SK-N-SH (cell line): ENCODE data around the gene ATP7B. TPM values are rescaled to one million over a fixed set of nuclear protein-coding genes. Genes with fewer than 3 reads are reported as not detected.

Experiments used
- CTCF ChIA-PET: fragments of 300-600, 350-600 bp; formaldehyde crosslinking; extraction: SDS; loops from one replicate; lab custom pipeline; 2021; lab: Yijun Ruan, JAX
- POLR2A ChIA-PET: fragments of 350-600 bp; sonication (Branson Sonifier 250); formaldehyde crosslinking; extraction: SDS; loops from one replicate; lab custom pipeline; 2020; ENCODE audit warnings: antibody characterized with exemption, inconsistent platforms; lab: Yijun Ruan, JAX
- DNase-seq: peaks from one replicate; pipeline ENCODE4 v3.0.0; 2012
- H2AFZ ChIP-seq: fragments of 200-600 bp; sonication (generic); 2 replicates; pipeline ENCODE4 v1.8.1; 2016; ENCODE audit warnings: antibody characterized with exemption, mild to moderate bottlenecking, low read depth
- H3F3A ChIP-seq: fragments of 200-600 bp; sonication (generic); replicated peaks from 2 replicates; pipeline ENCODE3; 2016; ENCODE audit warnings: antibody characterized with exemption, mild to moderate bottlenecking; ENCODE audit not compliant: insufficient read depth
- H3K27ac ChIP-seq, 2 experiments: fragments of 200-500 bp in 1 of 2; fragments of 200-600 bp in 1 of 2; sonication (Bioruptor generic) in 1 of 2; sonication (generic), shearing (Covaris generic) in 1 of 2; 2 replicates each; pipeline versions ENCODE4 v1.5.1 to v1.6.1; 2014 to 2016; ENCODE audit warnings: low read depth in 2 of 2, inconsistent platforms in 1 of 2, low read length in 1 of 2, mild to moderate bottlenecking in 1 of 2, mixed read lengths in 1 of 2
- H3K27me3 ChIP-seq: fragments of 200-600 bp; sonication (generic), shearing (Covaris generic); 2 replicates; pipeline ENCODE4 v1.6.1; 2016; ENCODE audit warnings: mixed run types; ENCODE audit not compliant: insufficient read depth
- H3K36me3 ChIP-seq, 2 experiments: fragments of 200-500 bp in 1 of 2; fragments of 200-600 bp in 1 of 2; sonication (Bioruptor generic) in 1 of 2; sonication (generic) in 1 of 2; replicated peaks in 1 of 2; 2 replicates each; pipeline versions ENCODE3 to v1.5.1; 2014 to 2016; ENCODE audit warnings: low read length in 1 of 2, mild to moderate bottlenecking in 1 of 2; ENCODE audit not compliant: insufficient read depth in 2 of 2, control insufficient read depth in 1 of 2
- H3K4me1 ChIP-seq, 2 experiments: fragments of 200-500 bp in 1 of 2; fragments of 200-600 bp in 1 of 2; sonication (Bioruptor generic) in 1 of 2; sonication (generic), shearing (Covaris generic) in 1 of 2; 2 replicates each; pipeline versions ENCODE4 v1.5.1 to v1.6.1; 2014 to 2016; ENCODE audit warnings: low read depth in 1 of 2, low read length in 1 of 2, mixed run types in 1 of 2; ENCODE audit not compliant: insufficient read depth in 2 of 2, control insufficient read depth in 1 of 2
- H3K4me2 ChIP-seq: fragments of 200-600 bp; sonication (generic), shearing (Covaris generic); 2 replicates; pipeline ENCODE4 v1.6.1; 2017; ENCODE audit warnings: mixed run types
- H3K4me3 ChIP-seq, 2 experiments: fragments of 200-500 bp in 1 of 2; fragments of 200-600 bp in 1 of 2; sonication (Bioruptor generic) in 1 of 2; sonication (generic), shearing (Covaris generic) in 1 of 2; 2 replicates each; pipeline versions ENCODE4 v1.5.1 to v1.8.1; 2014 to 2016; ENCODE audit warnings: low read depth in 2 of 2, inconsistent platforms in 1 of 2, low read length in 1 of 2, mild to moderate bottlenecking in 1 of 2, mixed read lengths in 1 of 2, moderate library complexity in 1 of 2
- H3K79me2 ChIP-seq: fragments of 200-600 bp; sonication (generic); 2 replicates; pipeline ENCODE4 v1.8.1; 2017; ENCODE audit warnings: mild to moderate bottlenecking; ENCODE audit not compliant: insufficient read depth
- H3K9ac ChIP-seq: fragments of 200-600 bp; sonication (generic); 2 replicates; pipeline ENCODE4 v1.6.1; 2017; ENCODE audit warnings: mixed run types
- H3K9me2 ChIP-seq: fragments of 200-600 bp; sonication (generic); 2 replicates; pipeline ENCODE4 v1.6.1; 2017; ENCODE audit warnings: mixed run types
- H3K9me3 ChIP-seq: fragments of 200-600 bp; sonication (generic); 2 replicates; pipeline ENCODE4 v1.6.1; 2017; ENCODE audit warnings: mixed run types, mild to moderate bottlenecking, moderate library complexity
- H4K20me1 ChIP-seq: fragments of 200-600 bp; sonication (generic); 2 replicates; pipeline ENCODE4 v1.6.1; 2017; ENCODE audit warnings: mild to moderate bottlenecking, mixed run types; ENCODE audit not compliant: insufficient read depth
- ELF1 ChIP-seq: IDR thresholded peaks from 2 replicates; pipeline ENCODE4 v1.4.0; 2012
- FOXJ3 ChIP-seq: sonication (generic); formaldehyde crosslinking; IDR thresholded peaks from 2 replicates; pipeline ENCODE4 v1.5.1; 2020; ENCODE audit warnings: mild to moderate bottlenecking, missing genetic modification reagents
- FOXM1 ChIP-seq: IDR thresholded peaks from 2 replicates; pipeline ENCODE4 v1.4.0; 2012; ENCODE audit warnings: low read depth, mild to moderate bottlenecking
- GATA2 ChIP-seq: sonication (generic); formaldehyde crosslinking; IDR thresholded peaks from 2 replicates; pipeline ENCODE4 v1.5.0; 2020; ENCODE audit warnings: mild to moderate bottlenecking, missing genetic modification reagents
- MXI1 ChIP-seq: IDR thresholded peaks from 2 replicates; pipeline ENCODE4 v1.6.1; 2012; ENCODE audit warnings: mild to moderate bottlenecking, low read depth, low read length, improper control_type of control experiment
- NFIC ChIP-seq: IDR thresholded peaks from 2 replicates; pipeline ENCODE4 v1.4.0; 2012; ENCODE audit warnings: borderline replicate concordance
- POLR2AphosphoS5 ChIP-seq: IDR thresholded peaks from 2 replicates; pipeline ENCODE4 v1.6.1; 2012; ENCODE audit warnings: low read depth, low read length
- RXRA ChIP-seq: IDR thresholded peaks from 2 replicates; pipeline ENCODE4 v1.4.0; 2012; ENCODE audit warnings: low read depth, mild to moderate bottlenecking, borderline replicate concordance
- TAF1 ChIP-seq: IDR thresholded peaks from 2 replicates; pipeline ENCODE4 v1.6.1; 2012; ENCODE audit warnings: low read depth, mild to moderate bottlenecking, low read length, moderate library complexity, borderline replicate concordance
- TCF12 ChIP-seq: IDR thresholded peaks from 2 replicates; pipeline ENCODE4 v1.4.0; 2012
- WGBS: methylation state at CpG from one replicate; pipeline ENCODE4 v1.1.6; 2017; ENCODE audit warnings: low lambda C conversion rate; 5-methylcytosine and 5-hydroxymethylcytosine counted together
- polyA plus RNA-seq, 3 experiments: library from polyadenylated mRNA; depleted of rRNA; stranded (reverse); fragments of >200 nt; gene quantifications; 2 replicates each; pipeline ENCODE4 v1.2.3, GENCODE V29; 2012
- TF ChIP-seq, protein P1 (sequence below): IDR thresholded peaks from 2 replicates; pipeline ENCODE4 v1.4.0; 2012; ENCODE audit warnings: low read depth
- TF ChIP-seq, protein P2 (sequence below): IDR thresholded peaks from 2 replicates; pipeline ENCODE4; 2012
- TF ChIP-seq, protein P3 (sequence below): fragments of 150-350 bp; IDR thresholded peaks from 2 replicates; pipeline ENCODE4 v1.6.1; 2017; ENCODE audit warnings: antibody characterized with exemption, low read length, low read depth, borderline replicate concordance
- TF ChIP-seq, protein P4 (sequence below): fragments of 200-600 bp; sonication (generic); IDR thresholded peaks from 2 replicates; pipeline ENCODE4 v1.6.1; 2017; ENCODE audit warnings: antibody characterized with exemption, mild to moderate bottlenecking, moderate library complexity
- TF ChIP-seq, protein P5 (sequence below): IDR thresholded peaks from 2 replicates; pipeline ENCODE4 v1.4.0; 2012; ENCODE audit warnings: low read depth, borderline replicate concordance
- TF ChIP-seq, protein P6 (sequence below): IDR thresholded peaks from 2 replicates; pipeline ENCODE4 v1.6.1; 2012; ENCODE audit warnings: mild to moderate bottlenecking, low read depth, low read length, moderate library complexity

ATP7B gene
- polyA plus RNA-seq, 1 of the 3 experiments (the other 2 are of a cell fraction), result 4.4 TPM

DNA sequence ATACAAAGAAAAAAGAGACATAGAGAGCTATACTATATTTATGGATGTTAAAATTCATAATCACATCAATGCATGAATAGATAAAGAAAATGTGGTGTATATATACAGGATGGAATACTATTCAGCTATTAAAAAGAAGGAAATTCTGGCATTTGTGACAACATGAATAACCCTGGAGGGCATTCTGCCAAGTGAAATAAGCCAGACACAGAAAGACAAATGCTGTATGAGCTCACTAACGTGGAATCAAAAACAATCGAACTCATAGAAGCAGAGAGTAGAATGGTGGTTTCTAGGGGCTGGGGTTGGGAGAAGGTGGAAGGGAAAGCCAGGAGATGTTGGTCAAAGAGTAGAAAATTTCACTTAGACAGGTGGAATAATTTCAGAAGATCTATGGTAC, 37.3 kb upstream of the ATP7B start:
- Histone ChIP-seq H3K9me3 (no peaks in the 10 kb centered on the region), H2AFZ (no peak overlapping the region), H3K4me2 (no peak overlapping the region), H3K36me3 (no peaks in the 10 kb centered on the region), H3K4me3 (no peak overlapping the region), H3K27me3 (no peaks in the 10 kb centered on the region), H3K9ac (no peak overlapping the region), H4K20me1 (no peaks in the 10 kb centered on the region), H3K4me1 (peaks cover 0 to under 1% of the 10 kb centered on the region in 2 experiments; a peak in 1 of 4 replicates), H3K27ac (no peak overlapping the region), H3K9me2 (no peaks in the 10 kb centered on the region), H3F3A (no peaks in the 10 kb centered on the region), H3K79me2 (no peaks in the 10 kb centered on the region)
- TF ChIP-seq POLR2AphosphoS5 (no peak), TCF12 (no peak), TAF1 (no peak), MXI1 (no peak), NFIC (no peak), ELF1 (no peak), FOXM1 (no peak), RXRA (no peak), GATA2 (no peak), FOXJ3 (no peak)
- TF ChIP-seq, protein P1, sequence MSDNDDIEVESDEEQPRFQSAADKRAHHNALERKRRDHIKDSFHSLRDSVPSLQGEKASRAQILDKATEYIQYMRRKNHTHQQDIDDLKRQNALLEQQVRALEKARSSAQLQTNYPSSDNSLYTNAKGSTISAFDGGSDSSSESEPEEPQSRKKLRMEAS, result no peak
- TF ChIP-seq, protein P2, sequence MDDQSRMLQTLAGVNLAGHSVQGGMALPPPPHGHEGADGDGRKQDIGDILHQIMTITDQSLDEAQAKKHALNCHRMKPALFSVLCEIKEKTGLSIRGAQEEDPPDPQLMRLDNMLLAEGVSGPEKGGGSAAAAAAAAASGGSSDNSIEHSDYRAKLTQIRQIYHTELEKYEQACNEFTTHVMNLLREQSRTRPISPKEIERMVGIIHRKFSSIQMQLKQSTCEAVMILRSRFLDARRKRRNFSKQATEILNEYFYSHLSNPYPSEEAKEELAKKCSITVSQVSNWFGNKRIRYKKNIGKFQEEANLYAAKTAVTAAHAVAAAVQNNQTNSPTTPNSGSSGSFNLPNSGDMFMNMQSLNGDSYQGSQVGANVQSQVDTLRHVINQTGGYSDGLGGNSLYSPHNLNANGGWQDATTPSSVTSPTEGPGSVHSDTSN, result no peak
- TF ChIP-seq, protein P3, sequence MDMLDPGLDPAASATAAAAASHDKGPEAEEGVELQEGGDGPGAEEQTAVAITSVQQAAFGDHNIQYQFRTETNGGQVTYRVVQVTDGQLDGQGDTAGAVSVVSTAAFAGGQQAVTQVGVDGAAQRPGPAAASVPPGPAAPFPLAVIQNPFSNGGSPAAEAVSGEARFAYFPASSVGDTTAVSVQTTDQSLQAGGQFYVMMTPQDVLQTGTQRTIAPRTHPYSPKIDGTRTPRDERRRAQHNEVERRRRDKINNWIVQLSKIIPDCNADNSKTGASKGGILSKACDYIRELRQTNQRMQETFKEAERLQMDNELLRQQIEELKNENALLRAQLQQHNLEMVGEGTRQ, result no peak
- TF ChIP-seq, protein P4, sequence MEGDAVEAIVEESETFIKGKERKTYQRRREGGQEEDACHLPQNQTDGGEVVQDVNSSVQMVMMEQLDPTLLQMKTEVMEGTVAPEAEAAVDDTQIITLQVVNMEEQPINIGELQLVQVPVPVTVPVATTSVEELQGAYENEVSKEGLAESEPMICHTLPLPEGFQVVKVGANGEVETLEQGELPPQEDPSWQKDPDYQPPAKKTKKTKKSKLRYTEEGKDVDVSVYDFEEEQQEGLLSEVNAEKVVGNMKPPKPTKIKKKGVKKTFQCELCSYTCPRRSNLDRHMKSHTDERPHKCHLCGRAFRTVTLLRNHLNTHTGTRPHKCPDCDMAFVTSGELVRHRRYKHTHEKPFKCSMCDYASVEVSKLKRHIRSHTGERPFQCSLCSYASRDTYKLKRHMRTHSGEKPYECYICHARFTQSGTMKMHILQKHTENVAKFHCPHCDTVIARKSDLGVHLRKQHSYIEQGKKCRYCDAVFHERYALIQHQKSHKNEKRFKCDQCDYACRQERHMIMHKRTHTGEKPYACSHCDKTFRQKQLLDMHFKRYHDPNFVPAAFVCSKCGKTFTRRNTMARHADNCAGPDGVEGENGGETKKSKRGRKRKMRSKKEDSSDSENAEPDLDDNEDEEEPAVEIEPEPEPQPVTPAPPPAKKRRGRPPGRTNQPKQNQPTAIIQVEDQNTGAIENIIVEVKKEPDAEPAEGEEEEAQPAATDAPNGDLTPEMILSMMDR, result no peak
- TF ChIP-seq, protein P5, sequence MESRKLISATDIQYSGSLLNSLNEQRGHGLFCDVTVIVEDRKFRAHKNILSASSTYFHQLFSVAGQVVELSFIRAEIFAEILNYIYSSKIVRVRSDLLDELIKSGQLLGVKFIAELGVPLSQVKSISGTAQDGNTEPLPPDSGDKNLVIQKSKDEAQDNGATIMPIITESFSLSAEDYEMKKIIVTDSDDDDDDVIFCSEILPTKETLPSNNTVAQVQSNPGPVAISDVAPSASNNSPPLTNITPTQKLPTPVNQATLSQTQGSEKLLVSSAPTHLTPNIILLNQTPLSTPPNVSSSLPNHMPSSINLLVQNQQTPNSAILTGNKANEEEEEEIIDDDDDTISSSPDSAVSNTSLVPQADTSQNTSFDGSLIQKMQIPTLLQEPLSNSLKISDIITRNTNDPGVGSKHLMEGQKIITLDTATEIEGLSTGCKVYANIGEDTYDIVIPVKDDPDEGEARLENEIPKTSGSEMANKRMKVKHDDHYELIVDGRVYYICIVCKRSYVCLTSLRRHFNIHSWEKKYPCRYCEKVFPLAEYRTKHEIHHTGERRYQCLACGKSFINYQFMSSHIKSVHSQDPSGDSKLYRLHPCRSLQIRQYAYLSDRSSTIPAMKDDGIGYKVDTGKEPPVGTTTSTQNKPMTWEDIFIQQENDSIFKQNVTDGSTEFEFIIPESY, result no peak
- TF ChIP-seq, protein P6, sequence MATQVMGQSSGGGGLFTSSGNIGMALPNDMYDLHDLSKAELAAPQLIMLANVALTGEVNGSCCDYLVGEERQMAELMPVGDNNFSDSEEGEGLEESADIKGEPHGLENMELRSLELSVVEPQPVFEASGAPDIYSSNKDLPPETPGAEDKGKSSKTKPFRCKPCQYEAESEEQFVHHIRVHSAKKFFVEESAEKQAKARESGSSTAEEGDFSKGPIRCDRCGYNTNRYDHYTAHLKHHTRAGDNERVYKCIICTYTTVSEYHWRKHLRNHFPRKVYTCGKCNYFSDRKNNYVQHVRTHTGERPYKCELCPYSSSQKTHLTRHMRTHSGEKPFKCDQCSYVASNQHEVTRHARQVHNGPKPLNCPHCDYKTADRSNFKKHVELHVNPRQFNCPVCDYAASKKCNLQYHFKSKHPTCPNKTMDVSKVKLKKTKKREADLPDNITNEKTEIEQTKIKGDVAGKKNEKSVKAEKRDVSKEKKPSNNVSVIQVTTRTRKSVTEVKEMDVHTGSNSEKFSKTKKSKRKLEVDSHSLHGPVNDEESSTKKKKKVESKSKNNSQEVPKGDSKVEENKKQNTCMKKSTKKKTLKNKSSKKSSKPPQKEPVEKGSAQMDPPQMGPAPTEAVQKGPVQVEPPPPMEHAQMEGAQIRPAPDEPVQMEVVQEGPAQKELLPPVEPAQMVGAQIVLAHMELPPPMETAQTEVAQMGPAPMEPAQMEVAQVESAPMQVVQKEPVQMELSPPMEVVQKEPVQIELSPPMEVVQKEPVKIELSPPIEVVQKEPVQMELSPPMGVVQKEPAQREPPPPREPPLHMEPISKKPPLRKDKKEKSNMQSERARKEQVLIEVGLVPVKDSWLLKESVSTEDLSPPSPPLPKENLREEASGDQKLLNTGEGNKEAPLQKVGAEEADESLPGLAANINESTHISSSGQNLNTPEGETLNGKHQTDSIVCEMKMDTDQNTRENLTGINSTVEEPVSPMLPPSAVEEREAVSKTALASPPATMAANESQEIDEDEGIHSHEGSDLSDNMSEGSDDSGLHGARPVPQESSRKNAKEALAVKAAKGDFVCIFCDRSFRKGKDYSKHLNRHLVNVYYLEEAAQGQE, result no peak
- CTCF ChIA-PET, result interaction anchor here (1.0 kb wide), 1 partner anchor 65 kb away, joined by 3 read pairs; no protein-coding TSS in a partner anchor
- 28% methylated on average over 2 of the region's 2 CpGs for WGBS
- DNase-seq, result no peak
- POLR2A ChIA-PET, result interaction anchor here (0.9 kb wide), 1 partner anchor 13 kb away, joined by 3 read pairs; no protein-coding TSS in a partner anchor
